NCI-H146 treated with DMSO at 0.1 percent for 48 hours (cell line): ENCODE results near the gene DNMT3L.
"Not testable (repeated sequence)": the region's sequence is repeated elsewhere in the genome, so short reads cannot be mapped to it uniquely, and the experiment has no call there.

Source experiments
- DNase-seq: peaks from one replicate; lab custom pipeline; 2025; ENCODE audit not compliant: unreplicated experiment; lab: John Stamatoyannopoulos, UW

The DNMT3L gene

GRCh38 chr21:44249204-44250037, 12.3 kb downstream of the DNMT3L start:
- not testable (repeated sequence) for DNase-seq

DNA sequence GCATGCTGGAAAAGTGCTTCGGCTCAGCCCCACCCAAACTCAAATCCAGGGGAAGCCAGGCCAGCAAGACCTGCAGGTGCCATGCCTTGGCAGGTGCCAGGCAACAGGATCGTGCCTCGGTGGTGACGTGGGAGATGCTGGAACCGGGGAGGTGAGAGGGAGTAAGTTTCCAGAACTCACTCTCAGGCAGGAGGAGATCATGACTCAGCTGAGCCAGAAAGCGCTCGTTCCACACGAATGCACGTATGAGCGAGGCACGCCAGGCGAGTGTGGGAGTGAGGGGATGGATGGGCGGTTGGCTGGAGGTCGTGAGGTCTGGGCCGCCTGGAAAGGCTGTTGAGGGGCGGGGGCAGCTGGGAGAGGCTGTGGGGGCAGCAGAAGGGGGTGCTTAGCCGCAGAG, 13.8 kb downstream of the DNMT3L start:
- not testable (repeated sequence) for DNase-seq

GRCh38 chr21:44243980-44244379, 17.7 kb downstream of the DNMT3L start:
- DNase-seq: not testable (repeated sequence)

GRCh38 chr21:44241281-44241680, 20.4 kb downstream of the DNMT3L start:
- DNase-seq: not testable (repeated sequence)

DNA sequence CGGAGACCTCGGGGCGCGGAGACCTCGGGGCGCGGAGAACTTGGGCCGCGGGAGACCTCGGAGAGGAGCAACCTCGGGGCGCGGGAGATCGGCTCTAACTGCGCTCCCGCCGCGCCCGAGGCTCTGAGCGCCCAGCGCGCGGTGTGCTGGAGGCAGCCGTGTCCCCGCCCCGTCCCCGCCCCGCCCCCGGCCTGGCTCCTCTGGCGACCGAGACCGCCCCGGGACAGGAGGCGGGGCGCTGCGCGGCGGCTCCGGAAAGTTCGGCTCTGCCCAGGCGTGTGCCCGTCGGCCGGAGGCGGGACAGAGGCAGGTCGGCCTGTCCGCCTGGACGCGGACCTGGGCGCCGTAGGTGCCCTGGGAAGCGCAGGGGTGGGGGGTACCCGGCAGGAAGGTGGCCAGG, 20.9 kb downstream of the DNMT3L start, which contains the start of gene ICOSLG:
TSS of gene ICOSLG (minus strand) at position 102 of the 400 bp plus-strand sequence. CDS start 126 bp downstream, outside the sequence.
- DNase-seq: not testable (repeated sequence)

GRCh38 chr21:44240353-44240752, 21.3 kb downstream of the DNMT3L start:
- not testable (repeated sequence) for DNase-seq

GRCh38 chr21:44229561-44229960, 32.1 kb downstream of the DNMT3L start:
- DNase-seq: not testable (repeated sequence)

- not testable (repeated sequence) for DNase-seq
These were observed 33.6 kb downstream of the DNMT3L start for GRCh38 chr21:44228109-44228508.

DNA sequence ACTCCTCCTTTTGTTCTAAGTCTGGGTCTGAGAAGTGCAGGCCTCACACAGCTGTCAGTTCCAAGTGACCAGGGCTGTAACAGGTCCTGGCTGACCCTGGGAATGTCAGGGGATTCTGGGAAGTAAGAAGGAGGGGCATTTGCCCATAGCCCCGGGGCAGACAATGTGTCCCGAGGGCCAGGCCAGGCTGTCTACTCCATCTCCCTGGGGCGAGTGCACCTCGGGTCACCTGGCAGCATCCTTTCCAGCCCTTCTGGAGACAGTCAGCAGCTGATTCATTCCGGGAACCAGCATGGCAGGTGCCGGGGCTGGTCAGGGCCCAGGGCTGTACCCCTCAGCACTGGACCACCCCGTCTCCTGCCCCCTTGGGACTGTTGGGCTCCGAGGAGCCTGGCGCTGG, 34.1 kb downstream of the DNMT3L start:
- not testable (repeated sequence) for DNase-seq

DNA sequence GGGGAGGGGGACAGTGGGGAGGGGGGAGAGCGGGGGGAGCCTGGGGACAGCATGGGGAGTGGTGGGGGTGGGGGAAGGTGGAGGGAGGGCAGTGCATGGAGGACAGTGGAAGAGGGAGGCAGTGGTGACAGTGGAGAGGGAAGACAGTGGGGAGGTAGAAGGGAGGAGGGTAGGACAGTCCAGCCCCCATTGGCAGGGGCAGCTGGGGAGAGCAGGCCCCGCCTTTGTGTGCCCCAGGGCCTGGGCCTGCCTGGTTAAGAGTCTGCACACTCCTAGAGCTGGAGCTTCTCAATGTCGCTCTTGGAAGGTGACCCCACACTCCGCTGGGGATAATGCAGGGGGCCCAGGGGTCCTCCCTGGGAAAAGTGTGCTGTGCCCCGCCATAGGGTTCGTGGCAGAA, 36.1 kb downstream of the DNMT3L start:
- DNase-seq: not testable (repeated sequence)

DNA sequence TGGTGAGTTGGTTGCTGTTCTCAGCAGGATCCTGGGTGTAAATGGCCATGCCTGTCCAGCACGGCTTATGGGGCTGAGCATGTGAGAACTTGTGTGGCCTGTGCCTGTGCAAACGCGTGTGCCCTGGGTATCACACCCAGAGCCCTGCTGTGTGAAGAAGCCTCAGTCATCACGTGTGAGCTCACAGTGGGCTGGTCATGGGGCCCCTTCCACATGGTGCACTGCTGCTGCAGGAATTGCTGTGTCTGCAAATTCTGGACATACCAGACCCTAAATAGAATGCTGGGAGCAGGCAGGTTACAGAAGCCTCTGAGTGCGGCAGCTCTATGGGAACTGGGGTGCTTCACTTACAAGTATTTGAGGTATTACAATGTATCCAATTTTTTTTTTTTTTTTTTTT, 38.4 kb downstream of the DNMT3L start:
- not testable (repeated sequence) for DNase-seq

GRCh38 chr21:44220674-44221073, 41.0 kb downstream of the DNMT3L start:
- DNase-seq: not testable (repeated sequence)

- DNase-seq: not testable (repeated sequence)
These were observed 43.2 kb downstream of the DNMT3L start for GRCh38 chr21:44218461-44218860.

- not testable (repeated sequence) for DNase-seq
These were observed 49.7 kb downstream of the DNMT3L start for GRCh38 chr21:44211978-44212377.

DNA sequence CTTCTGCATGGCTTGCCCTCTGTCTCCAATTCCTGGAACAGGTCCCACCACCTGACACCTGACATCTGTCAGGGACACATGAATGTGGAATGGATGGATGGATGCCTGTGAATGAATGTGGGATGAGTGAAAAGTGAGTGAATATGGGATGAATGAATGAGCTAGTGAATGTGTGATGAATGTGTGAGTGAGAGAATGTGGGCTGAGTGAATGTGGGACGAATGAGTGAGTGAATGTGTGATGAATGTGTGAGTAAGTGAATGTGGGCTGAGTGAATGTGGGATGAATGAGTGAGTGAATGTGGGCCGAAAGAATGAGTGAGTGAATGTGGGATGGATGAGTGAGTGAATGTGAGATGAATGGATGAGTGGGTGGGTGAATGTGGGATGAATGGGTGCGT, 50.1 kb downstream of the DNMT3L start:
- not testable (repeated sequence) for DNase-seq

- DNase-seq: not testable (repeated sequence)
These were observed 53.6 kb downstream of the DNMT3L start for GRCh38 chr21:44207860-44208646.

GRCh38 chr21:44206698-44207676, 54.7 kb downstream of the DNMT3L start:
- DNase-seq: not testable (repeated sequence)

- not testable (repeated sequence) for DNase-seq
These were observed 55.5 kb downstream of the DNMT3L start for GRCh38 chr21:44206187-44206586.

GRCh38 chr21:44202590-44203299, 59.0 kb downstream of the DNMT3L start:
- DNase-seq: not testable (repeated sequence)

GRCh38 chr21:44199997-44200396, 61.7 kb downstream of the DNMT3L start:
- not testable (repeated sequence) for DNase-seq
